Measurements from ENCODE around the gene MAP1S.

- no peak for TF ChIP-seq EZH2 (IDR thresholded peaks at IDR 0.05; ENCODE audit: borderline replicate concordance, insufficient read depth, low read length, poor library complexity, severe bottlenecking)
- TF ChIP-seq TAF1 (IDR thresholded peaks at IDR 0.05; ENCODE audit: low read depth), result no peak
- no peak for TF ChIP-seq CTCF (IDR thresholded peaks at IDR 0.05; ENCODE audit: poor library complexity, severe bottlenecking)
- no peak for TF ChIP-seq POLR2AphosphoS5 (IDR thresholded peaks at IDR 0.05)
- no peak for TF ChIP-seq REST (IDR thresholded peaks at IDR 0.05; ENCODE audit: borderline replicate concordance)
- no peak for TF ChIP-seq RAD21 (conservative IDR thresholded peaks at IDR 0.05)
- TF ChIP-seq SMC3 (conservative IDR thresholded peaks at IDR 0.05; ENCODE audit: poor library complexity), result no peak
- no peak for TF ChIP-seq EP300 (conservative IDR thresholded peaks at IDR 0.05; ENCODE audit: poor library complexity, severe bottlenecking)
- no peak for TF ChIP-seq MXI1 (conservative IDR thresholded peaks at IDR 0.05; ENCODE audit: poor library complexity, severe bottlenecking)
Observed at GRCh38 chr19:17765069-17765618, 45.9 kb downstream of the MAP1S start.
